Measurements from ENCODE around the gene S100A14.
"Not testable (repeated sequence)": the region's sequence is repeated elsewhere in the genome, so short reads cannot be mapped to it uniquely, and the experiment has no call there.

The S100A14 gene

GRCh38 chr1:153586347-153586746 is 29.8 kb downstream of the S100A14 start:
- no peak for DNase-seq (ENCODE audit: low read depth)

- no peak for DNase-seq (ENCODE audit: low read depth)
These were observed 31.1 kb downstream of the S100A14 start for GRCh38 chr1:153585006-153585405.

- DNase-seq (ENCODE audit: low read depth), result no peak
These were observed 32.1 kb downstream of the S100A14 start for GRCh38 chr1:153583976-153584375.

- DNase-seq (ENCODE audit: low read depth), result not testable (repeated sequence)
These were observed 32.6 kb downstream of the S100A14 start for GRCh38 chr1:153583514-153583913.

GRCh38 chr1:153582836-153583235 is 33.3 kb downstream of the S100A14 start:
- not testable (repeated sequence) for DNase-seq (ENCODE audit: low read depth)

- no peak for DNase-seq (ENCODE audit: low read depth)
These were observed 37.2 kb downstream of the S100A14 start for GRCh38 chr1:153578936-153579335.

GRCh38 chr1:153578490-153578889 is 37.6 kb downstream of the S100A14 start:
- DNase-seq (ENCODE audit: low read depth), result no peak

GRCh38 chr1:153577624-153578051 is 38.5 kb downstream of the S100A14 start:
- DNase-seq (ENCODE audit: low read depth), result no peak

- DNase-seq (ENCODE audit: low read depth), result no peak
These were observed 39.0 kb downstream of the S100A14 start for GRCh38 chr1:153577138-153577537.

GRCh38 chr1:153575497-153575896 is 40.6 kb downstream of the S100A14 start:
- not testable (repeated sequence) for DNase-seq (ENCODE audit: low read depth)

GRCh38 chr1:153575081-153575491 is 41.0 kb downstream of the S100A14 start:
- DNase-seq (ENCODE audit: low read depth), result not testable (repeated sequence)

GRCh38 chr1:153573351-153573750 is 42.8 kb downstream of the S100A14 start:
- DNase-seq (ENCODE audit: low read depth), result no peak

- peak; percentile 35 for DNase-seq (ENCODE audit: low read depth)
These were observed 43.5 kb downstream of the S100A14 start for GRCh38 chr1:153572569-153573015.

GRCh38 chr1:153571706-153572105 is 44.4 kb downstream of the S100A14 start:
- DNase-seq (ENCODE audit: low read depth), result no peak

- DNase-seq (ENCODE audit: low read depth), result no peak
These were observed 45.3 kb downstream of the S100A14 start for GRCh38 chr1:153570874-153571273.

- no peak for DNase-seq (ENCODE audit: low read depth)
These were observed 46.7 kb downstream of the S100A14 start for GRCh38 chr1:153569465-153569864.

GRCh38 chr1:153568367-153569099 is 47.6 kb downstream of the S100A14 start:
- DNase-seq (ENCODE audit: low read depth), result peak; percentile 53

- no peak for DNase-seq (ENCODE audit: low read depth)
These were observed 48.3 kb downstream of the S100A14 start for GRCh38 chr1:153567621-153568366.

- peak; percentile 94 for DNase-seq (ENCODE audit: low read depth)
These were observed 49.4 kb downstream of the S100A14 start for GRCh38 chr1:153566414-153567371.

- DNase-seq (ENCODE audit: low read depth), result peak; percentile 74
These were observed 50.4 kb downstream of the S100A14 start, which contains the start of gene S100A2 for GRCh38 chr1:153565529-153566374. Gene S100A2 (minus strand): TSS chr1:153565844. CDS start chr1:153563877, 1,967 bp downstream.

Data from non-pigmented ciliary epithelial cell (primary cell).